NCI-H69 (cell line): ENCODE data around the gene CRY2.

Experiments
- DNase-seq: peaks from one replicate; lab custom pipeline; 2025; lab: John Stamatoyannopoulos, UW

Gene CRY2

DNA sequence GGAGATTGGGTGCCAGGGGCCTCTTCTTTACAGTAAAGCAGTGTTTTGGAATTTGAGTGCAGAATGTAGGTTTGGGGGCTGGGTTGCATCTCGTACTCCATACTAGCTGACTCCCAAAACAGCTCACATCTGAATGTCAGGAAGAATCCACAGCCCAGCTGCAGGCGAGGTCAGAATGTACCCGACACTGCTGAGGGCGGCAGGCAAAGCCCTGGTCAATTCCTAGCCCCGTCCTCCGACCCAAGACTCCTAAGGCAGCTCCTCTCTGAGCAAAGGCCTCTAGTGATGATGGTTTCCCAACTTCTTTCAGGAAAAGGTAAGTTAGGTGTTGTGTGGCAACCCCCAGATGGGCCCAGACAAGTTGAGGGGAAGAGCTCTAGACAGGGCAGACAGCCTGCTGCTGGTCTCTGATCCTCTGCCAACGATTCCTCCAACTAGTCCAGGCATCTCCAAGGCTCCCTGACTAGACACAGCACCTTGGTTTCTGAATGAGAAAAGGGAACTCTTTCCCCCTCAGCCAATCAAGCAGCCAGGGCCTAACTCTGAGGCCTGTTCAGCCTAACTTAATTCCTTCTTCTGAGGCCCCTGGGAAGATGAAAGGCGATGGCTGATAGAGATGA lies 83.8 kb downstream of the CRY2 start:
- no peak for DNase-seq

DNA sequence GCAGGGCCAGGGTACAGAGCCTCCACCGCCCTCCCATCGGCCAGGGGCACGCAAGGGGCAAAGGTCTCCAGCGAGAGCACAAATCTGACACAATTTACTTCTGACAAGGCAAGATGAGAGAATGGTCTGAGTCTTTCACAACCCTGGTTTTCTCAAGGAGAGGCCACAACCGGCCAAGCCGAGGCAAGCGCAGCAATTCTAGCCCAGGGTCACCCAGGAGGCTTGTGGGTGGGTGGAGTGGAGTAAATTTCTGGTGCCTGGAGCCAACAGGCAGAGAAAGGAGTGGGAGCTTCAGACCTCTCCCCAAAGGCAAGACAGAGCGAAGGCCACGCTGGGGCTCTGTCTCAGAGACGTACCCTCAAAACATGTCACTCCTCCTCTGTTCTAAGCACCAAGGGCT lies 84.5 kb downstream of the CRY2 start:
- no peak for DNase-seq

DNA sequence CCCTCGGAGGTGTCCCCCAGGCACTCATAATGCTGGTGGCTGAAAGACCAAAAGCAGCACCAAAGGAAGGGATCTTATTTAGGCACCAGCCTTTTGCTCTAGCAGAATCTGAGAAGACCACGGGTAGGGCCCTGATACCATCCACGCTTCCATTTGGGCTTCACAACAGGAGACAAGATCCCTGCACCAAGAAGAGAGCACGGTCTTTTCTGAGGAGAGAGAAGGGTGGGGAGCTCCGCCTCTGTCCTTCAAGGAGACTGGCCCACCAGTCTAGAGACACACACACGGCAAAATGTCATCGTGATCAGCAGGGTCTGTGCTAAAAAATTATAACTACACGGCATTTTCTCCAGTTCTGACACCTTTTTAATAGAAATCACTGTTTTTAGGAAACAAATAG lies 84.9 kb downstream of the CRY2 start:
- no peak for DNase-seq
